Gastrocnemius medialis (tissue), 4 donors: ENCODE data around the gene THBD. TPM values are rescaled to one million over a fixed set of nuclear protein-coding genes. Genes with fewer than 3 reads are reported as not detected.

Source experiments
- ATAC-seq, 2 donors: fragments of 150-250 bp; one replicate each; pipeline ENCODE4 v1.9.1; 2016
- DNase-seq, 2 donors: peaks; one replicate each; pipeline ENCODE4 v3.0.0-alpha.2; 2019
- H3K27ac ChIP-seq, 4 donors: fragments of 200-600 bp; sonication (generic); 1 replicate in 1 of 4; 2 replicates in 3 of 4; pipeline ENCODE4 v1.5.1; 2016 to 2018; ENCODE audit warnings: mild to moderate bottlenecking in 2 of 4, moderate library complexity in 1 of 4
- H3K27me3 ChIP-seq, 3 donors: fragments of 200-600 bp; sonication (generic) in 2 of 3; 1 replicate in 1 of 3; 2 replicates in 2 of 3; pipeline versions ENCODE4 v1.5.1 to v1.6.0; 2016 to 2019; ENCODE audit warnings: mild to moderate bottlenecking in 1 of 3, moderate library complexity in 1 of 3
- H3K36me3 ChIP-seq, 2 donors: fragments of 200-600 bp; sonication (generic) in 1 of 2; one replicate each; pipeline ENCODE4 v1.5.1; 2017 to 2018
- H3K4me1 ChIP-seq, 2 donors: fragments of 200-600 bp; sonication (generic) in 1 of 2; one replicate each; pipeline ENCODE4 v1.5.1; 2016 to 2017; ENCODE audit warnings: mild to moderate bottlenecking in 2 of 2
- H3K4me3 ChIP-seq, 4 donors: fragments of 200-600 bp; sonication (generic) in 3 of 4; 1 replicate in 1 of 4; 2 replicates in 3 of 4; pipeline ENCODE4 v1.5.1; 2016 to 2019; ENCODE audit warnings: mild to moderate bottlenecking in 2 of 4
- H3K9me3 ChIP-seq, 3 donors: fragments of 200-600 bp; sonication (generic) in 2 of 3; 1 replicate in 1 of 3; 2 replicates in 2 of 3; pipeline ENCODE4 v1.5.1; 2016 to 2019
- POLR2A ChIP-seq, 2 donors: fragments of 450-650 bp; IDR thresholded peaks; one replicate each; pipeline ENCODE4 v1.6.1; 2017; ENCODE audit warnings: antibody characterized with exemption in 2 of 2, mild to moderate bottlenecking in 2 of 2, moderate library complexity in 2 of 2
- in situ Hi-C, 4 donors: fragments of 200-750 bp; cut with MboI; loops; one replicate each; pipeline versions ENCODE4 v1.15.0 to v1.8.0; 2017; ENCODE audit warnings: low sequenced_read_pairs in 4 of 4
- intact Hi-C: fragments of 100-400 bp; cut with DNase I; formaldehyde crosslinking; loops from one replicate; pipeline ENCODE4 v1.15.1; 2023; ENCODE audit warnings: low total_unique reads
- total RNA-seq, 4 donors: library from RNA; depleted of rRNA; stranded (reverse); fragments of >200 nt; gene quantifications; one replicate each; pipeline versions ENCODE4 v1.1.0 to v1.2.3, GENCODE V29; 2016
- TF ChIP-seq, protein P1 (sequence below), 5 experiments: fragments of 450-650 bp in 3 of 5; fragments of 200-600 bp in 2 of 5; sonication (generic) in 2 of 5; IDR thresholded peaks in 4 of 5; conservative IDR thresholded peaks in 1 of 5; 1 replicate in 4 of 5; 2 replicates in 1 of 5; pipeline ENCODE4 v1.5.1; 2016 to 2019; ENCODE audit warnings: antibody characterized with exemption in 5 of 5, mild to moderate bottlenecking in 3 of 5, moderate library complexity in 3 of 5

The THBD gene
- total RNA-seq, 4 donors from 2014 or later: 9.0 to 25.7 (median 17.5) TPM

DNA sequence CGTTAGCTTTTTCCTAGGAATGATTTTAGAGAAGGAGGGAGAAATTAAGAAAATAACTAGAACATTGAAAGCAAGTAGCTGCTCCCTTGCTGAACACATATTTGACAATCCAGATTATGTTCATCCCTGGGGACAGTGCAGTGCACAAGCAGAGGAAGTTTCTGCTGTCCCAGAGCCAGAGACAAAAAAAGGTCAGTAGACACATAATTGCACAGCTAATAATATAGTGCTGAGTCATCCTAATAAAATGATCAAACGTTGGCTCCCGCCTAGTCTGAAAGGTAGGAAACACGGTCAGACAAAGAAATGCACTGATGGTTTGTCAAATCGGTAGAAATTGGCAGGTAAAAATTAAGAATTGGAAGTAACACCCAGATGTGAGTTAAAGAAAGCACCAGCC is 36.0 kb downstream of the THBD start:
- DNase-seq (no peak), ATAC-seq (peak in 1 of 2 donors; percentile 39)
- no peak overlapping the region for H3K27ac ChIP-seq
- H3K9me3 ChIP-seq: no peaks in the 10 kb centered on the region
- H3K4me1 ChIP-seq: peaks cover 0 to under 1% of the 10 kb centered on the region in 2 donors
- no peak overlapping the region for H3K4me3 ChIP-seq
- TF ChIP-seq, protein P1, sequence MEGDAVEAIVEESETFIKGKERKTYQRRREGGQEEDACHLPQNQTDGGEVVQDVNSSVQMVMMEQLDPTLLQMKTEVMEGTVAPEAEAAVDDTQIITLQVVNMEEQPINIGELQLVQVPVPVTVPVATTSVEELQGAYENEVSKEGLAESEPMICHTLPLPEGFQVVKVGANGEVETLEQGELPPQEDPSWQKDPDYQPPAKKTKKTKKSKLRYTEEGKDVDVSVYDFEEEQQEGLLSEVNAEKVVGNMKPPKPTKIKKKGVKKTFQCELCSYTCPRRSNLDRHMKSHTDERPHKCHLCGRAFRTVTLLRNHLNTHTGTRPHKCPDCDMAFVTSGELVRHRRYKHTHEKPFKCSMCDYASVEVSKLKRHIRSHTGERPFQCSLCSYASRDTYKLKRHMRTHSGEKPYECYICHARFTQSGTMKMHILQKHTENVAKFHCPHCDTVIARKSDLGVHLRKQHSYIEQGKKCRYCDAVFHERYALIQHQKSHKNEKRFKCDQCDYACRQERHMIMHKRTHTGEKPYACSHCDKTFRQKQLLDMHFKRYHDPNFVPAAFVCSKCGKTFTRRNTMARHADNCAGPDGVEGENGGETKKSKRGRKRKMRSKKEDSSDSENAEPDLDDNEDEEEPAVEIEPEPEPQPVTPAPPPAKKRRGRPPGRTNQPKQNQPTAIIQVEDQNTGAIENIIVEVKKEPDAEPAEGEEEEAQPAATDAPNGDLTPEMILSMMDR (IDR thresholded peaks at IDR 0.05 in 4 of 5, conservative IDR thresholded peaks at IDR 0.05 in 1 of 5): no peak
- no peak for TF ChIP-seq POLR2A (IDR thresholded peaks at IDR 0.05)
- intact Hi-C loops: no loop called here
- in situ Hi-C loops: loop anchor here in 1 of 4 donors (25.0 kb wide), 1 partner anchor 101 kb away; no protein-coding TSS in a partner anchor
- no peaks in the 10 kb centered on the region for H3K27me3 ChIP-seq
- no peaks in the 10 kb centered on the region for H3K36me3 ChIP-seq

DNA sequence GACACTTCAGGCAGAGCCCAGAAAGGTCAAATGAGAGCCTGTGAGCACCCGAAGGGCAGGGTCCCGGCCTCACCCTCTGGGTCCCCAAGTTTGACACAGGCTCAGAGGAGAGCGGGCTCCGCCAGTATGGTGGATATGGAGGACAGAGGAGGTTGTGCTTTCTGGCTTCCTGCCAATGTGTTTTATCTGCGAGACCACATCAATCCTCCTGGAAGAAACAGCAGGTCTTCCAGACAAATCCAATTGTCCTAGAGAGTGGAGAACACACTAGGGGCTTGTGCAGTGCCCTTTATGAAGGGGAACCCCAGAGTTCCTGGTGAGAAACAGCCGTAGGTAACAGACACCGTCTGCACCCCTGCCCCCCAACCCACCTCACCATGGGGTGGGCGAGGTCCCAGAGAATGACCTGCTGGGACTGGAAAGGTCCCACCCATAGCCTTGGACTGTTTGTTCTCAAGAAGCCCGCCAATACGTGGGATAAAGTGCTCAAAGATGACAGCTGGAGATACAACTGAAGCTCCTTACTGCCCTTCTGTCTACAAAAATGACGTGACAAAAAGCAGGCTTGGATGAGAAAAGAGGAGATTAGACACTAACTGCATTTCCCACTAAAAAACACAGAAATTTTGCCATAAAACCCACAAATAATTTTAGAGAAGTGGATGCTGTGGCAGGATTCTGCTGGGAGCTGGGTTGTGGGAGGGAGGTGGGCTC is 38.3 kb downstream of the THBD start:
- H3K27ac ChIP-seq: no peak overlapping the region
- ATAC-seq: no peak

DNA sequence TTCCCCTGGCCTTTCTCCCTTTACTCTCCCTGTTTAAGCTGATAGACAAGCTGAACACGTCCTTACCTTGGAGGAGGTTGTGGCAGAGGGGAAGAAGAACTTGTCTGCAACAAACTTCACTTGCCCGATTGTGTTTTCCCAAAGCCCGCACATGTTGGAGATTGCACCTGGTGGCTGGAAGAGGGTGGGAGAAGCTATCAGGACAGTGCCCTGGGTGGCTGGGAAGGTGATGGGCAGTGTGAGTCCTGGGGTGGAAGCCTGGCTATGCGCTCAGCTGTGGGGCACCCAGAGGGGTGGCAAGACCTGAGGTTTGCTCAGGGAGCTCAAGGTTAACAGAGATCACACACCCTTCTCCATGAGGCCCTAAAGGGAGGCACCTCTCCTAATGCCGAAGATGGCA is 39.4 kb downstream of the THBD start:
- DNase-seq (no peak), ATAC-seq (no peak)
- Histone ChIP-seq H3K4me3 (no peak overlapping the region), H3K4me1 (no peaks in the 10 kb centered on the region), H3K9me3 (no peaks in the 10 kb centered on the region), H3K36me3 (no peaks in the 10 kb centered on the region), H3K27me3 (no peaks in the 10 kb centered on the region), H3K27ac (no peak overlapping the region)
- in situ Hi-C loops (loop anchor here in 1 of 4 donors (25.0 kb wide), 1 partner anchor 98 kb away; no protein-coding TSS in a partner anchor), intact Hi-C loops (no loop called here)
- TF ChIP-seq, protein P1 (IDR thresholded peaks at IDR 0.05 in 4 of 5, conservative IDR thresholded peaks at IDR 0.05 in 1 of 5): no peak
- TF ChIP-seq POLR2A (IDR thresholded peaks at IDR 0.05): no peak

More for the DNA sequence above, 38.3 kb downstream of the THBD start:
- no peaks in the 10 kb centered on the region for H3K9me3 ChIP-seq
- H3K4me1 ChIP-seq: no peaks in the 10 kb centered on the region
- no peak overlapping the region for H3K4me3 ChIP-seq
- no peaks in the 10 kb centered on the region for H3K27me3 ChIP-seq
- intact Hi-C loops: no loop called here
- H3K36me3 ChIP-seq: no peaks in the 10 kb centered on the region
- no peak for TF ChIP-seq POLR2A (IDR thresholded peaks at IDR 0.05)
- TF ChIP-seq, protein P1 (IDR thresholded peaks at IDR 0.05 in 4 of 5, conservative IDR thresholded peaks at IDR 0.05 in 1 of 5): no peak
- in situ Hi-C loops: loop anchor here in 1 of 4 donors (25.0 kb wide), 1 partner anchor 99 kb away; no protein-coding TSS in a partner anchor
- DNase-seq: no peak

DNA sequence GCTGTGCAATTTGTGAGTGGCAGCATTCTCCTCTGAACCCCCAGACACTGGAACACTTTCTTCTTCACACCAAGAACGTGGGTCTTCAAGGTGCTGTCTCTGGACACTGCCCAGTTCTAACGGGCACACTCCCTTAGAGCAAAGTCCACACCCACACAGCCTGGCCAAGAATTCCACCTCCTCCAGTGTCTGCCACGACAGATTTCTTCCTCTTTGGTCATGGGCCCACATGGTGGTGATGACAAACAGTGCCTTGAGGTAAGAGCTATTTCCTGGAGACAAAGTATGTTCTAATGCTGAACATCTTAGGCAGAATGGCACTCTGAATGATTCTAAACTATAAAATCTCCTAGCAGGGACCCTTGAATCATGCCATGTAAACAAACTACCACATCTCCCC is 39.8 kb downstream of the THBD start:
- in situ Hi-C loops: loop anchor here in 1 of 4 donors (25.0 kb wide), 1 partner anchor 97 kb away; no protein-coding TSS in a partner anchor
- no peak for ATAC-seq

More for the DNA sequence above, 39.8 kb downstream of the THBD start:
- Histone ChIP-seq H3K36me3 (no peaks in the 10 kb centered on the region), H3K4me3 (no peak overlapping the region), H3K27ac (no peak overlapping the region), H3K4me1 (no peaks in the 10 kb centered on the region), H3K27me3 (no peaks in the 10 kb centered on the region), H3K9me3 (no peaks in the 10 kb centered on the region)
- intact Hi-C loops: loop anchor here (10.0 kb wide), 1 partner anchor 65 kb away; no protein-coding TSS in a partner anchor
- DNase-seq: no peak
- TF ChIP-seq, protein P1 (IDR thresholded peaks at IDR 0.05 in 4 of 5, conservative IDR thresholded peaks at IDR 0.05 in 1 of 5): no peak
